Hippocampal formation (tissue), 2 donors: ENCODE measurements around the gene MAP3K12.
"Not testable (repeated sequence)": the region's sequence is repeated elsewhere in the genome, so short reads cannot be mapped to it uniquely, and the experiment has no call there.

Experiments used
- DNase-seq, 2 donors: peaks; one replicate each; lab custom pipeline; 2025; lab: John Stamatoyannopoulos, UW

Gene MAP3K12

DNA sequence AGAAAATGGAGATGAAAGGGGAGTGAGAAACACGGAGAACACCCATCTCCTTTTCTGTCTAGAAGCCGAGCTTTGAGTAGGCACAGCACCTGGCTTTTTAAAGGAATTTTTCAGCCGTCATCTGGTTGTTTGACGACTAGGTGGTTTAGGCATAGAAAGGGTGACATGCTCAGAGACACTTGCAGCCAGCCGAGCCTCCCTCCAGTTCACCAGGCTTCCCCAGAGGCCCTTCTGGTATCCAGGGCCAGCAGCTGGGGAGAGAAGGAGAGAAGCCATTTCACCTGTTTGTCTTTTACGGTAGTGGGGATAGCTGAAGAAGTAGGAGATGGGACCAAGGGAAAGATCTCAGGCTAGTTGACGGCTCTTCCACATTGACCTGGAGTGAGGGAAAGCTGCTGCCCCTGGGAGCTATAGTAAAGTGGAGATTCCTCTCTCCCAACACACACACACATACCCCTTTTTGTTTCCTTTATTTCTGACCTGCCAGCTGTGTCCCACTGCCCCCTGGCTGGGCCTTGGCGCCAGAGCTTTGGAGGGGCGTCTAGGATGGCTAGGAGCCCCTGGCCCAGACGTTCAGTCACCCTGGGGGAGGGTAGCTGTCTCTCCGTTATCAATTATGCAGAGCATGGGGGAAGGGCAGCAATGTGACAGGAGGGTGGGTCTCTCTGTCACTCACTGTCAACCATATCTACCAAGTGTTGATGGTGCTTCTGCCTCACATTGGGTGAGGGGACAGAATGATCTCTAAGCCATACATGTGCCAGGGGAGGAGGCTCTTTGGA, 5.5 kb downstream of the MAP3K12 start:
- DNase-seq: no peak

DNA sequence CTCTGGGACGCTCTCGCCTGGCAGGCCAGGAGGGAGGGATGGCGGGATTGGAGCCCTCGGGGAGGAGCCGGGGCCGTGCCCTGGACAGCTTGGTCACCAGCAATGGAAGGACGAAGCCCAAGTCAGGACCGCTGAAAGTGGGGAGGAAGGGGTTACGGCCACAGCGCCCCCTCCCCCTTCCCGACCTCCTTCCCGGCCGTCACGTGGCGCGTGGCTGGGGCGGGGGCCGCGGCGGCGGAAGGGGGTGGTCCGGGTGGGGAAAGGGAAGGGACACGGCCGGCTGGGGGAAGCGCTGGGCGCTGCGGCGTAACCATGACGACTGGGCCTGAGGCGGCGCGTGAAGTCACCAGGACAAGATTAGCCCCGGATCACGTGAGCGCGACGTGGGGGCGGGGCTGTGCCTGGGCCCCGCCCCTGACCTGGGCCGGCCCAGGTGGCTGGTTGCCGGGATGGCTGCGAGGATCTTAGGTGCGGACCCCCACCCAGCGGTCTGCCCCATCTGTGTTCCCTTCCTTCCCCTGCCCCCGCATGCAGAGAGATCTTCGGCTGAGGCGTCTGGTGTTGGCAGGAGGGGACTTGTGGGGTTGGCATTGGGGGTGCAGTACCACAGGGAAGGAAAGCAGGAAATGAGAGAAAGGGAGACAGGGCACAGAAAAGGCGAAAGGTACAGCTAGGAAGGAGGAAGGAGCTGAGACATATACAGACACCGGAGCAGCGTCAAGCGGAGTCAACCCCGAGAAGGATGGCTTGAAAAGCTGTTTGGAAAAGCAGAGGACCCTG, 6.2 kb downstream of the MAP3K12 start:
- DNase-seq: peak; percentile 90

DNA sequence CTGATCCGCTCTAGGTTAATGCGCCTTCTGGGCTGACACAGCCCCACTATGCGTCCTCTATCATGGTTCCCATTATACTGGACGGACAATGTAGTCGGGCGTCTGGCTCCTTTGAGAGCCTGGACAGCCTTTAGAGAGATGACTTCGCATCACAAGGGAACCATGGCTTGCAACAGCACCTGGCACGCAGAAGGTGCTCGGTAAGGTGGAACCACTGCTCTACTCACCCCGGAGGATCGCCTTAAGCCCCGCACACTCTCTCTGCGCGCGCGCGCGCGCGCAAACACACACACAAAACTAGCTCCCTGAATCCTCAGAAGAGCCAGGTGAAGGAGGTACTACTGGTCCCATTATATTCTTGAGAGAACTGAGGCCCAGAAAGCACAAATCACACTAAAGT, 7.1 kb downstream of the MAP3K12 start:
- no peak for DNase-seq

DNA sequence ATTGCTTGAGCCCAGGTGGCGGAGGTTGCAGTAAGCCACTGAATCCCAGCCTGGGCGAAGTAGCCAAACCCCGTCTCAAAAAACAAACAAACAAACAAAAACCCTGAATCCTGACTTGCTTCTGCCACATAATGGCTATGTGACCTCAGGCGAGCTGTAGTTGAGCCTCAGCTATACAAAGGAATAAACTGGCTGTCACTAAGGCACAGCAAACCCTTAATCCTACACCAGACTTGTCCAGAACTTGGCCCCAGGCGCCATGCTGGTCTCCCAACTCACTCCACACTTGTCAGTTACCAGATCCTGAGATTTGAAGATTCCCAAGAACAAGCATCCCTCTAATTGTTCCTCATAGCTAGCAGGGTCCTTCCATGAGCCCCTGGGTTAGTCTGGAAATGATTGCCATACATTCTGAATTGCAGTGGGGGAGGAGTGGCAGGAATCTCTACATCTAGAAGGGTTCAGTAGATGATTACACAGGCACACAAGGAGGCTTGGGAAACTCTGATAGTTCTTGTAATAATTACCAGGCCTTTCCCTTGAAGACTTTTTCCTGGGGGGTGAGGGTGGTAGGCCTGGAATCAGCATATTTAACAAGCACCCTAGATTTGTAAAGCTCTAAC, 9.9 kb downstream of the MAP3K12 start:
- DNase-seq: no peak

DNA sequence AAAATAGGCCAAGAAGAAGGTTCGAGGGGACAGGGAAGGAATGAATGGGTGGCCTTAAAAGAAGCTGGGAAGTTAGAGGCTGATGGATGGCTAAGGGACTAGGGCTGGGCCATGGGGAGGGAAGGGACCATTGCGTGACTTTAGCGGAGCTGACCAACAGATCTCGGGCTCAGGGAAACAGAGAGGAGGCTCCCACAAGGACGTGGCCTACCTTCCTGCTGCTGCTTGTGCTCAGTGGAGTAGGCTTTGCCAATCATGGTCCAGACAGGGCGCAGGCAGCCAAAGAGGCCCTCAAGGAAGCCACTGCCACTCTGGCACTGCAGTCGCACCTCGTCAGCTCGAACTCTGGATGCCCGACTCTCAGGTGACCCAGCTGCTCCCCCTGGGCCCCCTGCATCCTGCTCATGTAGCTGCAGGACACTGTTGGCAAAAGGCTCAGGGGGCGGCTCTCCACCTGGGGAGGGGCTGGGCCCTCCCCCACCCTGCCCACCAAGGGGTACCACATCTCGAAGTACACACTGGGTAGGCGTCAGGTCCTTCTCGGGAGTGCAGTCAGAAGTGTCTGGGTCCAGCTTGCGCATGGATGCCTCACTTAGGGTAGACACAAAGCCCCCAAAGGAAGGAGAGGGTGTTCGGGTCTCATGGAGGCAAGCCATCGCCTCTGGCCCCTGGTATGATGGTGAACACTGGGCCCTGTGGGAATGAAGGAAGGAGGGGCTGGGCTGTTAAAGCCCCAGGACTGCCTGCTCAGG, 12.3 kb downstream of the MAP3K12 start:
- no peak for DNase-seq

DNA sequence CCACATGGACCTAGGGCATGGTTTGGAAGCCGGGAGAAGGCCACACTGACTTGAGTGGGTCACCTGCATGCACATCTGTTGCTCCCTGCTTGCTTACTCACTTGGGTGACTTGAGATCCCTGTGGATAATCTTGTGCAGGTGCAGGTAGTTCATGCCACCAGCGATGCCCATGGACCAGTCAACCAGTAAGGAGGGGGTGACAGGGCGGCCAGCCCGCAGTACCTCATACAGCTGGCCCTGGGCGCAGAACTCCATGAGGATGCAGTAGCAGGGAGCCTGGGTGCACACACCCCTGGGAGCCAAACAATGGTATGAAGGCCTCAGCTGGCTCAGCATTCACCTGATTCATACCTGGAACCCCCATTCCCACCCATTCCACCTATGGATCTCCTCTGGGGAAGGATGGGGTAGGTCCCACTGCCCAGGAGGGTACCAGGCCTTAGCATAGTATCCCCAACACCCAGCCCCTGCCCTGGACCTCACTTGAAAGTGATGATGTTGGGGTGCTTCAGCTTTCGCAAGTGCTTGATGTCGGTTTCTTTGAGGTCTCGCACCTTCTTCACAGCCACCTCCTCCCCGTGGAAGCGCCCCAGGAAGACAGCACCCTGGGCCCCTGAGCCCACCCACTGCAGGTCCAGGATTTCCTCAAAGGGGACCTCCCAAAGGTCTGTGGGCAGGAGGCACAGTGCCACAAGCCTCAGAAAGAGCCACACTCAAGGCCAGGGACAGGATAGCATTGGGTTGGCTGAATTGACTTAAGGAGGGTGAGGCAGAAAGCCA, 13.1 kb downstream of the MAP3K12 start:
- DNase-seq: no peak

DNA sequence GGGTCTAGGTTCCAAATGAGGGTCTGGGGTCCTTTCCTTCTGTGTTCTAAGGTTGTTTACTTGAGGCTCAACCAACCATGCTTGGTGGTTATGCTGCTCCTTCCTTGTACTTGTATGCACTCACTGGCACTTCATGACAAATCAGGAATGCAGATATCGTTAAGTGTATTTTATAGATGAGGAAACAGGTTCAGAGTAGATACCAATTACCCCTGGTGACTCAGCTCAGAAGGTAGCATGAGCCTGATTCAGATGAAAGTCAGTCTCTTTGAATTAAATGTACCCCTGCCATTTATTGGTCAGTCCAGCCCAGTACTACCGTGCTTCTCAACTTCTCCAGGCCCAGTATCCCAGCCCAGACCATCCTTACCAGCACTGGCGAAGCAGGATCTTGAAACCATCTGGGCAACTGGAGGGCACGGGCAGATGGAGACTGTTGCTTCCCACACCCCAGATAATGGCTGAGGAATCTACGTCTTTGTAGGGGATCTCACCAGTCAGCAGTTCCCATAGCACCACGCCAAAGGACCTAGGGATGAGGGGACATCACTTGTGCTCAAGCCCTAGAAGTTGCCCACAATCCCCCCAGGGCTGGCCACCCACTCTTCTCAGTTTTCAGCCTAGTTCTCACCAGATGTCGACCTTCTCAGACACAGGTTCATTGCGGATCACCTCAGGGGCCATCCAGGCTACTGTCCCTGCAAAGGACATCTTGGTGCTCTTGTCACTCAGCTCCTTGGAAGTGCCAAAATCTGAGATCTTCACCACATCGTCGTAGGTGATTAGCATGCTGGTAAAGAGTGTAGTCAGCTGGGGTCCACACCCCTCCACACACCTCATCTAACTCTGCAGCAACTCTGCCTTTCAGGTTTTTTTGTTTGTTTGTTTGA, 14.3 kb downstream of the MAP3K12 start:
- no peak for DNase-seq

DNA sequence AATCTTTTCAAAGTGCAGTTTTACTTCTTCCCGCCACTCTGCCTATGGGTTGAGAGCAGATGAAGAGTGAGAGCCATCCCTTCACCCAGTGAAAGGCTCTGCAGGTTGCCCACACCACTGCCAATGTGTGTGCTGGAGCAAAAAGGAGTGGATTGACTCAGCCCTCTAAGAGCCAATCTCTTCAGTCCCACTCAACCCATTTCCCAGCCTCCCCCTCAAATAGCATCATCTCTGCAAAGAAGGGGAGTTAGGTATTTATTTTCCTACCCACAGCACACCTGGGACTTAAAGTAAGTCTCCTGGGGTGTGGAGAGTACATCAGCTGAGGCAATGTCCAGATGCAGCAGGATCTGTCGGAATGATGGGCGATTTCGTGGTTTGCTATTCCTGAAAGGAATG, 15.3 kb downstream of the MAP3K12 start:
- no peak for DNase-seq

DNA sequence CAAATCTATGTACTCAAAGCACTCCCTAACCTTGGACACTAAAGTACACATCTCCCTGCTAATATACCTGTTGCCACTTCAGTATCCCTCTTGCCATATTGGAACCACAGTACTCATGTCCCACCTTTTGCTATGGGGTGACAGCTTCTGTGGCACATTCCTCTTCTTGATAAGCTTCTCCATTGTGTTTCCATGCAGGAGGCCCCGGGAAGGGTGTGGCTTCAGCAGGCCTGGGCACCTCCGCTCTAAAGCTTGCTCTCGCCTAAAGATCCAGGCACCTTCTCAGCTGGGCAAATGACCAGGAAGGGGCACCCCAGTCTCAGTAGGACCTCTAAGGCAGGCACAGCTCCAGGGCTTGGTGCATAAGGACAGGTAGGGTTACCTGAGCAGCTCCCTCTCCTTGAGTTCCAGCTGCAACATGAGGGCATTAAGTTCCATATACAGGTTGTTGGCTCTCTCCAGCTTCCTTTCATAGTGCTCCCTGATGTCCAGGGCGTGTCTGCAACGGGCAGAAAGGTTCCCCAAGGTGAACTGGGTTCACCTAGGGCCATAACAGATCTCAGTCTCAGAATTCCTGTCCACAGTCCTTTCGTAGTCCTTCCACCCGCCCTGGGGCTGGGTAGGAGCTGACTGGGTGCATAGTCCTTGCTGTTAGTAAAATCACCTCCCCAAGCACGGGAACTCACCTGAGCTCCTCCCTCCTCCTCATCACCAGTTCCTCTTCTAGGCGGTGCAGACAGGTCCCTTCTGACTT, 15.9 kb downstream of the MAP3K12 start:
- DNase-seq: no peak

DNA sequence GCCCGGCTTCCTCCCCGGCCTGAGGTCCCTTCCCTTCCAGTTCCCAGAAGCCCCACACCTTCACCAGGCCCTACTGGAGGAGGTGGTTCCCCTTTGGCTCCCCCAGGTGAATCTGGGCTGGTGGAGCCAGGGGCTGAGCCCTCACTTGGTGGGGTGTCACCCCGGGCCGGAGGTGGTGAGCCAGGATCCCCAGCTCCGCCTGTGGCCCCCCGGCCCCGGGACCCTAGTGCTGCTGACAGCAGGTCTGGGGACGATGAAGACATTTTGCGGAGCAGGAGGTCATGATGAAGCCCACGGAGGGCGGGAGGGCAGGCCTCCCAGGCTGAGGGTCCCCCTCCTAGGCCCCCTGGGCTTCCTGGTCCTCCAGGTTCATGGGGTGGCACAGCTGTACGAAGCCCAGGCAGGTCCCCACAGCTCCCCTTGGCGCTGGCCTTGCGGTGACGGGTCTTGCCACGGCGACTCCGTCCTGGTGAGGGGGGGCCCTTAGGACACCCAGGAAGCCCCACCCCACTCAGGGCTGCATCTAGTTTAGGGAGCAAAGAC, 16.6 kb downstream of the MAP3K12 start:
- DNase-seq: no peak

DNA sequence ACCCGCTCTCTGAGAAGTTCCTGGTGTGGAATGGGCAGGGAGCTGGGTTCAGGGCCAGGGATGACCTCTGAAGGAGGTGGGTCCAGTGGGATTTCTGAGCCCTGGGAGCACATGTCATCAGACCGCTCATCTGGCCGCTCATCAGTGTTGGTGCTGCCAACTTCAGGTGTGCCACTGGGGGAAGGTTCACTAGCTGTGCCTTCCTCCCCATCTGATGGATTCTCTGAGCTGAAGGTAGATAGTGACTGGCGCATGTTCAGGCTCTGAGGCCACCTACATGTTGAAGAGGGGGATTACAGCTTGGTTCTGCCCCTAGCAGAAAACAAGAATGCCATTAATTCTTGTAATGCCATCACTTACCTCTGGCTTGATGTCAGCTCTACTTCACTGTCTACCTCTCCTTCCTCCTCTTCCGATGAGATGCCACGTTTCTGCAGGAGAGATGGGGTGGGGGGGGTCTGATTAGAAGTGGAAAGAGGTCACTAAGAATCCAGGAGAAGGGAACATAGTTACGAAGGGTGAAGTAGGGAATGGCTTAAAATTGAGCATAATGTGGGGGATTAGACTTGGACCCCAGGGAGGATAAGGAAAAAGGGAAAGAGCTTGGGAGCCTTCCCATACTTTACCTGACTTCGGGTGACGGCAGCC, 17.2 kb downstream of the MAP3K12 start:
- no peak for DNase-seq

DNA sequence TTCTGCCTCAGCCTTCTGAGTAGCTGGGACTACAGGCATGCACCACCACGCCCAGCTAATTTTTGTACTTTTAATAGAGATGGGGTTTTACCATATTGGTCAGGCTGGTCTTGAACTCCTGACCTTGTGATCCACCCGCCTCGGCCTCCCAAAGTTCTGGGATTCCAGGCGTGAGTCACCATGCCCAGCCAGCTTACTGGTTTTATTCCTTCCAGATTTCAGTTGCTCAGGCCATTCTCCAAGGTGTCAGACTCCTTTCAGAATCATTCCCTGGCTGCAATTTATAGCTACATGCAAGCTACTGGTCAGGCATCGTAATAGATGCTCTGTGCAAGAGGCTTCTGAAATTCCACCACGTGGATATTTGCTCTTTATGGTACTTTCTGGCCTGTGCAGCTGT, 17.8 kb downstream of the MAP3K12 start:
- not testable (repeated sequence) for DNase-seq

DNA sequence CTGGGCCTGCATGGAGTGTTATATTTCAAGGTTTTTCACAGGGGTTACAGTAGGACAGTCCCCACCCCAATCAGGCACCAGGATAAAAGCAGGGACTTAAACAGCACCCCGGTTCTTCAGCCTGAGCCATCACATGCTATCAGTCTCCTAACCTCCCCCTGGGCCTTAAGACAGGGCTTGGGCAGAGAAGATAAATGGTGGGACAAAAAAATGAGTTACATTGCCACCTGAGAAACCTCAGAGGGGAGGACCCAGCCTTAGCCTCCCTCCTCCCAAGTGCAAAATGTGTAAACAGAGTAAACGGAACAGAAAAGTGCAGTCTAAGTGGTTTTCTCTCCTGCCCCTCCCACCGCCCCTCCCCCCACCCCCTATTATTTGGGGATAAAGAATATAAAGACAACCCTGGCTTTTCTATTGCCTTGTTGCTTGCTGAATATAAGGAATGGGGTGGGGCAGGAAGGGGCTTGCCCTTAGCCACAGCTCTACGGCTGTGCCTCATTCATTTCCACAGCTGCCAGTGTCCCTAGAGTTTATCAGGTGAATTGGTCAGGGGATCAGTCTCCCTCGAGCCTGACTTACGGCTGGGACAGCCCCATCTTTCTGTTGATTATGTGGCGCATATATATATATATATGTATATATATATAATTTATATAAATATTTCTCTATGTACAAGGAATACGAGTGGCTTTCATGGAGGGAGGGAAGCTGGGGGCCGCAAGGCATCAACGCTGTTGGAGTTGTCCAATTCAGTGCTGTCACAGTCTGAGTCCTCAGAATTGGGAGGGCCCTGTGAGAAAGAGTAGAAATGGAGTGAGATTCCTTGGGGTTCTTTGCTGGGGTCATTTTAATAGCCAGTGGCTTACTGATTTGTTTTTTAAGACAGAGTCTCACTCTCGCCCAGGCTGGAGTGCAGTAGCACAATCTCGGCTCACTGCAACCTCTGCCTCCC, 18.5 kb downstream of the MAP3K12 start:
- DNase-seq: no peak

DNA sequence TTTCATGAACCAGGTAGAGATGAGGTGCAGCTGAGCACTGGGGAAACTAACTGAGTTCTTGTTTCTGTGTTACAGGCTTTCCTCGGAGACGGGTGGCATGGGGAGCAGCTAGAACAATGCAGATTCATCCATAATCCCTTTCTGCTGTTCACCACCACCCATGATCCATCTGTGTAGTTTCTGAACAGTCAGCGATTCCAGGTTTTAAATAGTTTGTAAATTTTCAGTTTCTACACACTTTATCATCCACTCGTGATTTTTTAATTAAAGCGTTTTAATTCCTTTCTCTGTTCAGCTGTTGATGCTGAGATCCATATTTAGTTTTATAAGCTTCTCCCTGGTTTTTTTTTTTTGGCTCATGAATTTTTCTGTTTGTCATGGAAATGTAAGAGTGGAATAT, 19.9 kb downstream of the MAP3K12 start:
- no peak for DNase-seq

DNA sequence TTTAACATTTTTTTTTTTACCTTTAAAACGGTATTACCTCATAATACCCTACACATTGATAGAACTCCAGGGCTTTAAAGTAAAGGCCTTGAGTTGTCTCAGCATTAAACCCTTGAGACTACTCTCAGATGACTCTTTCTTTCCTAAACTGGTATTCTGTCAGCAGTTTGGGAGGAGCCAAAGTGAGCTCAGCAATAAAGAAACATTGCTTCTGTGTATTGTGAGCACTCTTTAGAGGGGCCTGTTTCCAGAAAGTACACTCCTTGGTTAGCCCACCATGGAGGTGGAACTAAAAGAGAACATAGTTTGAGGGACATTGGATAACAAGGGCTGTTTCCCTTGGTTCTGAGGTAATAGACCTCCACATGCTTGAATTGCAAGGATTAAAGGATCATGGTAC, 20.4 kb downstream of the MAP3K12 start:
- DNase-seq: no peak

DNA sequence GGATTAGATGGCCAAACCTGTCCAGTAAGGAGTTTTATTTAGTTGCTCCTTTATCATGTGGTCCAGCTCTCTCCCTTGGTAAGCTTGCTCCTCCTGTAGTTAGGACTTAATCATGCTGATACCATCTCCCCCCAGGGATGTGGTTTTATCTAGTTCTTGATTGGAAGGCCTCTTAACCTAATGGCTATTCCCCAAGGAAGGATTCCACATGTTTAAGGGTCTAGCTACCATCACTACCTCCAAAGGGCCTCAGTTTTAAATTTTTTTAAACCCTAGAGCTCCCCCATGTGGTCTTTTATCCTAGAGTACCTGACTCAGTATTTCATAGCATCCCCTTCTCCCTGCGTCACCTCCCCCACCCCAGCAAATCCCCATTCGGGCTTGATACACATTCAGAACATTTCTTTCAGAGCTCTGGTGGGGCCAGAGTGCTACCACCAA, 22.5 kb downstream of the MAP3K12 start:
- no peak for DNase-seq

DNA sequence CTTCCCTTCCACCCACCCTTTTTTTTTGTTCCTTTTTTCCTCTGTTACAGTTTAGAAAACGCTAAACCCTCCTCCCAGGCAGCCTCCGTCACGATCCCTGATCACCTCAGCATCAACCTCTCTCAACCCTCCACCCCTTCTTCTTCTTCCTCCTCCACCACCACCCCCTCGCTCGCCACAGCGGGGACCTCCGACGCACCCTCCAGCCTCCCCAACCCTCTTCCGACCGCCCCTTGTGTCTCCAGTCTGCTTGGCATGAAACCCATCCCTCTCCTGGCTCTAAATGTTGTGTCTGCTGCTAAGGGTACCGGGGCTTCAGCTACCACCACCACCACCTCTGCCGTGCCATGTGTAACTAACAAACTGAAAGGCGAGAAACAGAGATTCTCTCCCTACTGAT, 24.4 kb downstream of the MAP3K12 start:
- no peak for DNase-seq

DNA sequence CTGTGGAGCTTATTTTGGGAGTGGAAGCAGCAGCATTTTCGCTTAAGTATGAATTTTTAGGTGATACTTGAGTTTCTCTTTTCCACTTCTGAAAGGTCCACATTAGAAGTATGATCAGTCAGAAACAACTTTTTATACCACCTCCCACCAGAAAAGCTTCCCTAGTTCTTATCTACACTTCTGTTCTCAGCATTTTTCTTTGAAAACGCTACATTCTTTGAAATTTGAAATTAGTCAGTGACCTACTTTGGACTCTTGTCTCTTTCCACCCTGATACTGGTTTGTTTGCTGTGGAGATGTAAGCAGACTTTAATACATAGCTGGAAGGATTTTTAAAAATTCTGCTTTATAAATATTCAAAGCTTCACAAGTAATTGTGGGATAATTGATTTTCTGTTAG, 25.2 kb downstream of the MAP3K12 start:
- no peak for DNase-seq
